ENCODE data around the gene SRP72. TPM values are rescaled to one million over a fixed set of nuclear protein-coding genes. Genes with fewer than 3 reads are reported as not detected.
A peak's percentile ranks its signal among the peaks of the same experiment; 100 is the strongest.

SRP72 gene
- polyA plus RNA-seq, 1 donor (not counting 4 experiments of a cell fraction or from before 2014, with no cell fraction given) = 126 TPM

DNA sequence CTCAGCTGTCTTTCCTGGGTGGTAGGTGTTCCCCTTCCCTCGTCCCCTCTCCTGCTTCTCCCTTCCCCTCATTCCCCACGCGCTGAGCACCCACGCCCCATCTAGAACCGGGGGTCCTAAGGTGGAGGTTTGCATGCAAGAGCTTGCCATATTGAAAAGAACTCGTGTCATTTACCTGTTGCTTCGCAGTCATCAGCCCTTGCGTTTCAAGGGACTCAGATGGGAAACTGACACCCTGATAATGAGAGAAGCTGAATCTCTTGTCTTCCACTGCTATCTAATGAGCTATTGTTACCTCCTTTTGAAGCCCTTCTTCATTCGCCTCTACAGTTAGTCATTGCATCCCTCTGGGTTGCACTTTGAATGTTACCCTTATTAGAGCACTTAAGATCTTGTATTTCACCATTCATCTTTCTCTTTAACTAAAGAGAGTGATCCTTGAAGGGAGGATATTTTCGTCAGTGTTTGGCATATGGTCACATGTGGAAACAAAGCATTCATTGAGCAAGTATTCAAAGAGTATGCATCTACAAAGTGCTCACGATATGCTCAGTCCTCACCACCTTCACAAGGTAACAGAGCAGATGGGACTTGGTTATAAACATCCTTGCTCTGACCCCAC, 63.8 kb downstream of the SRP72 start:
- no peak overlapping the region for H3K27ac ChIP-seq (ENCODE audit: control insufficient read depth, insufficient read depth, low read length)
- peak overlapping the region; percentile 75 for H2AFZ ChIP-seq (ENCODE audit: control insufficient read depth, low read length)
- peak; percentile 20 for FAIRE-seq

DNA sequence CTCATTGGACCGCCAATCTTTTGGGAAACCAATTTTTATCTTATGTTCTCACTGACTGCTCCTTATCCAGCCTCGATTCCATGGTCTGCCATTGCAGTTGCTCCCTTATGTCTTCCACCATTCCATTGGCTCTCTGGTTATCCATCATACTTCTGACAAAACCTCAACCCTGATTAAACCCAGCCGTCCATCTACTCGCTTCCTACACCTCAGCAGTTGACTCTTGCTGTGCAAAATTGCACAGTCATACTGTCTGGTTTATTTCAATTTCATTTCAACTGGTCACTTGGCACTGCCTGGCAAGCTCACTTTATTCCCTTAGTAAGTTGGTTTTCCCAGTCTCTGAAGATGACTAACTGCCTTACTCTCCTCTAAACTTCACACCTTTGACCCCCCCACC, 64.4 kb downstream of the SRP72 start:
- no peak overlapping the region for H3K4me2 ChIP-seq (ENCODE audit: control insufficient read depth, extremely low read depth, insufficient read depth, low read depth, low read length)
- no peak for FAIRE-seq

More for the DNA sequence above, 63.8 kb downstream of the SRP72 start:
- no peaks in the 10 kb centered on the region for H3K9me1 ChIP-seq (ENCODE audit: control insufficient read depth, extremely low read depth, insufficient read depth, low read length)
- peak overlapping the region; percentile 46 for H3K9ac ChIP-seq (ENCODE audit: control insufficient read depth, extremely low read depth, insufficient read depth, low read length)
- H3K36me3 ChIP-seq (ENCODE audit: control insufficient read depth in 2 of 2, extremely low read depth in 1 of 2, insufficient read depth in 2 of 2, low read length in 2 of 2) = no peaks in the 10 kb centered on the region
- peak overlapping the region; percentile 87 for H3K4me2 ChIP-seq (ENCODE audit: control insufficient read depth, extremely low read depth, insufficient read depth, low read depth, low read length)
- peaks cover 23% of the 10 kb centered on the region for H3K27me3 ChIP-seq (ENCODE audit: control insufficient read depth, extremely low read depth, insufficient read depth, low read length)
- peak overlapping the region; percentile 44 to 77 (median 54) for H3K4me3 ChIP-seq (ENCODE audit: control insufficient read depth in 2 of 3, extremely low read depth in 1 of 3, insufficient read depth in 2 of 3, low read depth in 1 of 3, low read length in 3 of 3)
- no peaks in the 10 kb centered on the region for H3K9me3 ChIP-seq (ENCODE audit: control insufficient read depth, low read depth, low read length)
- H3K79me2 ChIP-seq (ENCODE audit: control insufficient read depth, insufficient read depth, low read length) = no peaks in the 10 kb centered on the region
- TF ChIP-seq, protein P1, sequence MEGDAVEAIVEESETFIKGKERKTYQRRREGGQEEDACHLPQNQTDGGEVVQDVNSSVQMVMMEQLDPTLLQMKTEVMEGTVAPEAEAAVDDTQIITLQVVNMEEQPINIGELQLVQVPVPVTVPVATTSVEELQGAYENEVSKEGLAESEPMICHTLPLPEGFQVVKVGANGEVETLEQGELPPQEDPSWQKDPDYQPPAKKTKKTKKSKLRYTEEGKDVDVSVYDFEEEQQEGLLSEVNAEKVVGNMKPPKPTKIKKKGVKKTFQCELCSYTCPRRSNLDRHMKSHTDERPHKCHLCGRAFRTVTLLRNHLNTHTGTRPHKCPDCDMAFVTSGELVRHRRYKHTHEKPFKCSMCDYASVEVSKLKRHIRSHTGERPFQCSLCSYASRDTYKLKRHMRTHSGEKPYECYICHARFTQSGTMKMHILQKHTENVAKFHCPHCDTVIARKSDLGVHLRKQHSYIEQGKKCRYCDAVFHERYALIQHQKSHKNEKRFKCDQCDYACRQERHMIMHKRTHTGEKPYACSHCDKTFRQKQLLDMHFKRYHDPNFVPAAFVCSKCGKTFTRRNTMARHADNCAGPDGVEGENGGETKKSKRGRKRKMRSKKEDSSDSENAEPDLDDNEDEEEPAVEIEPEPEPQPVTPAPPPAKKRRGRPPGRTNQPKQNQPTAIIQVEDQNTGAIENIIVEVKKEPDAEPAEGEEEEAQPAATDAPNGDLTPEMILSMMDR (optimal IDR thresholded peaks at IDR 0.05 in 1 of 3, IDR thresholded peaks at IDR 0.05 in 1 of 3, conservative IDR thresholded peaks at IDR 0.05 in 1 of 3; ENCODE audit: extremely low read depth in 1 of 3, insufficient read depth in 2 of 3, low read length in 3 of 3) = no peak
- peak; percentile 24 for TF ChIP-seq EZH2 (IDR thresholded peaks at IDR 0.05; ENCODE audit: low read length)
- no peak for DNase-seq (ENCODE audit: low read depth, low spot score)
- H4K20me1 ChIP-seq (ENCODE audit: control insufficient read depth, extremely low read depth, insufficient read depth, low read length) = no peaks in the 10 kb centered on the region
- peaks cover 7% of the 10 kb centered on the region for H3K4me1 ChIP-seq (ENCODE audit: control insufficient read depth, extremely low read depth, insufficient read depth, low read length)
- dilution Hi-C loops (cut with MboI; ENCODE audit: extremely low pct_ligation_motif_present, low sequenced_read_pairs) = no loop called here

More for the DNA sequence above, 64.4 kb downstream of the SRP72 start:
- Histone ChIP-seq H3K9me3 (ENCODE audit: control insufficient read depth, low read depth, low read length) (no peaks in the 10 kb centered on the region), H3K36me3 (ENCODE audit: control insufficient read depth in 2 of 2, extremely low read depth in 1 of 2, insufficient read depth in 2 of 2, low read length in 2 of 2) (no peaks in the 10 kb centered on the region), H3K79me2 (ENCODE audit: control insufficient read depth, insufficient read depth, low read length) (no peaks in the 10 kb centered on the region), H4K20me1 (ENCODE audit: control insufficient read depth, extremely low read depth, insufficient read depth, low read length) (no peaks in the 10 kb centered on the region), H3K9me1 (ENCODE audit: control insufficient read depth, extremely low read depth, insufficient read depth, low read length) (no peaks in the 10 kb centered on the region), H3K4me3 (ENCODE audit: control insufficient read depth in 2 of 3, extremely low read depth in 1 of 3, insufficient read depth in 2 of 3, low read depth in 1 of 3, low read length in 3 of 3) (no peak overlapping the region), H2AFZ (ENCODE audit: control insufficient read depth, low read length) (no peak overlapping the region), H3K4me1 (ENCODE audit: control insufficient read depth, extremely low read depth, insufficient read depth, low read length) (peaks cover 7% of the 10 kb centered on the region), H3K27ac (ENCODE audit: control insufficient read depth, insufficient read depth, low read length) (no peak overlapping the region), H3K27me3 (ENCODE audit: control insufficient read depth, extremely low read depth, insufficient read depth, low read length) (peaks cover 23% of the 10 kb centered on the region), H3K9ac (ENCODE audit: control insufficient read depth, extremely low read depth, insufficient read depth, low read length) (no peak overlapping the region)
- DNase-seq (ENCODE audit: low read depth, low spot score) = no peak
- dilution Hi-C loops (cut with MboI; ENCODE audit: extremely low pct_ligation_motif_present, low sequenced_read_pairs) = no loop called here
- TF ChIP-seq, protein P1 (optimal IDR thresholded peaks at IDR 0.05 in 1 of 3, IDR thresholded peaks at IDR 0.05 in 1 of 3, conservative IDR thresholded peaks at IDR 0.05 in 1 of 3; ENCODE audit: extremely low read depth in 1 of 3, insufficient read depth in 2 of 3, low read length in 3 of 3) = no peak
- TF ChIP-seq EZH2 (IDR thresholded peaks at IDR 0.05; ENCODE audit: low read length) = no peak

All from keratinocyte (primary cell).